ENCODE measurements around the gene UBP1. TPM values are rescaled to one million over a fixed set of nuclear protein-coding genes. Genes with fewer than 3 reads are reported as not detected.

The UBP1 gene
- polyA plus RNA-seq, 1 of the 3 experiments (the other 2 are of a cell fraction) = 45.5 TPM

DNA sequence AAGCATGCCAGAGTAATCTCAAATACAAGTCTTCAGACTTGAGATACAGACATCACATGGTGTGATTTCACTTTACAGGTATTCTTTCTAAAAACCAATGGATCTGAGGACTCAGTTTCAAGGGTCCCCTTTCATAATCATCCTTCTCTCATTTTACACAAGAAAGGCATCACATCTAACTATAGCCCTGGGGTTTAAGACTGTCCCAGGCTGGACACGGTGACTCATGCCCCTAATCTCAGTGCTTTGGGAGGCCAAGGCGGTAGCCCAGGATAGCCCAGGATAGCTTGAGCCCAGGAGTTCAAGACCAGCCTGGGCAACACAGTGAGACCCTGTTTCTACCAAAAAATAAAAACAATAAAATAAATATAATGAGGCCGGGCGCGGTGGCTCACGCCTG lies 36.4 kb downstream of the UBP1 start:
- Histone ChIP-seq H3K4me1 (ENCODE audit: control insufficient read depth in 1 of 2, insufficient read depth in 2 of 2, low read depth in 1 of 2, low read length in 1 of 2) (peaks cover 0 to 12% of the 10 kb centered on the region in 2 experiments; a peak in 1 of 4 replicates), H3F3A (replicated peaks; ENCODE audit: insufficient read depth) (peaks cover 9% of the 10 kb centered on the region), H2AFZ (ENCODE audit: low read depth) (no peak overlapping the region), H3K27me3 (ENCODE audit: insufficient read depth) (no peaks in the 10 kb centered on the region), H3K4me2 (no peak overlapping the region), H3K9me2 (no peaks in the 10 kb centered on the region), H3K4me3 (ENCODE audit: low read depth in 2 of 2, low read length in 1 of 2) (no peak overlapping the region), H3K79me2 (ENCODE audit: insufficient read depth) (peaks cover 24% of the 10 kb centered on the region; the same call in 1 of the 2 replicates), H3K27ac (ENCODE audit: low read depth in 2 of 2, low read length in 1 of 2) (no peak overlapping the region; a peak in 1 of 4 replicates), H3K9ac (no peak overlapping the region), H3K36me3 (replicated peaks in 1 of 2; ENCODE audit: control insufficient read depth in 1 of 2, insufficient read depth in 2 of 2, low read length in 1 of 2) (peaks cover 89 to 95% of the 10 kb centered on the region in 2 experiments), H4K20me1 (ENCODE audit: insufficient read depth) (no peaks in the 10 kb centered on the region), H3K9me3 (no peaks in the 10 kb centered on the region)
- CTCF ChIA-PET = interaction anchor here (0.6 to 3.7 kb wide), 3 partner anchors 31 to 1107 kb away, joined by 3 to 27 read pairs (median 5); no protein-coding TSS in a partner anchor
- POLR2A ChIA-PET = no interaction called here
- no peak for DNase-seq
- TF ChIP-seq, protein P1, sequence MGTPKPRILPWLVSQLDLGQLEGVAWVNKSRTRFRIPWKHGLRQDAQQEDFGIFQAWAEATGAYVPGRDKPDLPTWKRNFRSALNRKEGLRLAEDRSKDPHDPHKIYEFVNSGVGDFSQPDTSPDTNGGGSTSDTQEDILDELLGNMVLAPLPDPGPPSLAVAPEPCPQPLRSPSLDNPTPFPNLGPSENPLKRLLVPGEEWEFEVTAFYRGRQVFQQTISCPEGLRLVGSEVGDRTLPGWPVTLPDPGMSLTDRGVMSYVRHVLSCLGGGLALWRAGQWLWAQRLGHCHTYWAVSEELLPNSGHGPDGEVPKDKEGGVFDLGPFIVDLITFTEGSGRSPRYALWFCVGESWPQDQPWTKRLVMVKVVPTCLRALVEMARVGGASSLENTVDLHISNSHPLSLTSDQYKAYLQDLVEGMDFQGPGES (IDR thresholded peaks at IDR 0.05; ENCODE audit: low read depth, low read length) = no peak
- TF ChIP-seq CHD2 (IDR thresholded peaks at IDR 0.05; ENCODE audit: low read length, partially characterized antibody) (no peak), MXI1 (IDR thresholded peaks at IDR 0.05; ENCODE audit: low read depth, low read length) (no peak)
- WGBS (ENCODE audit: low lambda C conversion rate) = 96% methylated on average over 6 of the region's 6 CpGs

DNA sequence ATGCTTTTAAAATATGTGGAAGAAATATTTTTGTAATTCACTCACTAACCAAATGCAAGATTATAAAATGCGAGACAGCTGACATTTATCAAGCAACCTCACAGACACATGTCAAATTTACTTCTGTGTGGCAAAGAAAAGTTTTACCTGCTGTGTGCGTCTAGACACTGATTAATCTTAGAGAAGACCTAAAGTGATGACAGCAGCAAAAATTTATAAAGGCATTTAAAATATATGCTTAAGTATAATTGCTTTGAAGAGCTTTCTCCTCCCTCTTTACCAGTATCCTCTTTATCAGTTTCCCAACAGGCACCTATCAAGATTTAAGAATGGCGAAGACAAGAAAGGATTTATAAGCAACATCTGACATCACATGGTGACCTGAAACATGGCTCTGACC lies 37.3 kb downstream of the UBP1 start:
- no peak overlapping the region; a peak in 1 of 4 replicates for H3K27ac ChIP-seq (ENCODE audit: low read depth in 2 of 2, low read length in 1 of 2)
- H3K9me3 ChIP-seq = no peaks in the 10 kb centered on the region
- POLR2A ChIA-PET = no interaction called here
- H3K4me3 ChIP-seq (ENCODE audit: low read depth in 2 of 2, low read length in 1 of 2) = no peak overlapping the region
- no peak overlapping the region for H2AFZ ChIP-seq (ENCODE audit: low read depth)
- H3K4me1 ChIP-seq (ENCODE audit: control insufficient read depth in 1 of 2, insufficient read depth in 2 of 2, low read depth in 1 of 2, low read length in 1 of 2) = peaks cover 0 to 12% of the 10 kb centered on the region in 2 experiments; a peak in 1 of 4 replicates
- no peak overlapping the region for H3K4me2 ChIP-seq
- no peaks in the 10 kb centered on the region for H3K27me3 ChIP-seq (ENCODE audit: insufficient read depth)
- CTCF ChIA-PET = interaction anchor here (3.7 kb wide), 1 partner anchor 30 kb away, joined by 27 read pairs; no protein-coding TSS in a partner anchor
- H4K20me1 ChIP-seq (ENCODE audit: insufficient read depth) = no peaks in the 10 kb centered on the region
- no peak for DNase-seq
- H3F3A ChIP-seq (replicated peaks; ENCODE audit: insufficient read depth) = peaks cover 9% of the 10 kb centered on the region
- H3K36me3 ChIP-seq (replicated peaks in 1 of 2; ENCODE audit: control insufficient read depth in 1 of 2, insufficient read depth in 2 of 2, low read length in 1 of 2) = peaks cover 89 to 95% of the 10 kb centered on the region in 2 experiments
- no peaks in the 10 kb centered on the region for H3K9me2 ChIP-seq
- TF ChIP-seq SIN3A (IDR thresholded peaks at IDR 0.05; ENCODE audit: borderline replicate concordance, low read depth, low read length) (no peak), JUND (IDR thresholded peaks at IDR 0.05) (no peak), TEAD4 (IDR thresholded peaks at IDR 0.05; ENCODE audit: borderline replicate concordance, insufficient read depth) (no peak), EZH2phosphoT487 (IDR thresholded peaks at IDR 0.05; ENCODE audit: borderline replicate concordance, low read depth) (no peak), RFX5 (IDR thresholded peaks at IDR 0.05; ENCODE audit: low read length) (no peak)
- TF ChIP-seq, protein P2, sequence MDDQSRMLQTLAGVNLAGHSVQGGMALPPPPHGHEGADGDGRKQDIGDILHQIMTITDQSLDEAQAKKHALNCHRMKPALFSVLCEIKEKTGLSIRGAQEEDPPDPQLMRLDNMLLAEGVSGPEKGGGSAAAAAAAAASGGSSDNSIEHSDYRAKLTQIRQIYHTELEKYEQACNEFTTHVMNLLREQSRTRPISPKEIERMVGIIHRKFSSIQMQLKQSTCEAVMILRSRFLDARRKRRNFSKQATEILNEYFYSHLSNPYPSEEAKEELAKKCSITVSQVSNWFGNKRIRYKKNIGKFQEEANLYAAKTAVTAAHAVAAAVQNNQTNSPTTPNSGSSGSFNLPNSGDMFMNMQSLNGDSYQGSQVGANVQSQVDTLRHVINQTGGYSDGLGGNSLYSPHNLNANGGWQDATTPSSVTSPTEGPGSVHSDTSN (IDR thresholded peaks at IDR 0.05) = 0 out of 2 replicates have a peak, but pooled peaks have one; percentile 25
- peaks cover 24% of the 10 kb centered on the region; the same call in 1 of the 2 replicates for H3K79me2 ChIP-seq (ENCODE audit: insufficient read depth)
- no peak overlapping the region for H3K9ac ChIP-seq
- 98% methylated on average over 3 of the region's 3 CpGs for WGBS (ENCODE audit: low lambda C conversion rate)
